IPS DF 6.9 (cell line): Measurements from ENCODE around the gene SMIM36.

Source experiments
- DNase-seq: peaks from one replicate; pipeline ENCODE4 v3.0.0-alpha.2; 2013; ENCODE audit warnings: low read depth, low spot score
- H3K27ac ChIP-seq: one replicate; pipeline ENCODE4 v1.5.1; 2013; ENCODE audit warnings: low read length, control low read depth
- H3K27me3 ChIP-seq: 2 replicates; pipeline ENCODE4 v1.6.1; 2013; ENCODE audit warnings: mild to moderate bottlenecking, low read length; ENCODE audit not compliant: control insufficient read depth, insufficient read depth
- H3K36me3 ChIP-seq: 2 replicates; pipeline ENCODE4 v1.6.1; 2013; ENCODE audit warnings: low read length; ENCODE audit not compliant: control insufficient read depth, insufficient read depth
- H3K4me1 ChIP-seq: 2 replicates; pipeline ENCODE4 v1.6.1; 2013; ENCODE audit warnings: low read length; ENCODE audit not compliant: control insufficient read depth, insufficient read depth
- H3K4me3 ChIP-seq: 2 replicates; pipeline ENCODE4 v1.5.1; 2013; ENCODE audit warnings: mild to moderate bottlenecking, low read length
- H3K9me3 ChIP-seq: 2 replicates; pipeline ENCODE4 v1.6.1; 2013; ENCODE audit warnings: low read length, inconsistent platforms; ENCODE audit not compliant: control insufficient read depth, insufficient read depth
- WGBS: extraction: QIAGEN DNeasy Blood & Tissue Kit; methylation state at CpG from one replicate; pipeline ENCODE4 v1.1.7; 2013; ENCODE audit warnings: mixed read lengths, missing lambda C conversion rate; ENCODE audit not compliant: insufficient read length, insufficient coverage; 5-methylcytosine and 5-hydroxymethylcytosine counted together

SMIM36 gene

DNA sequence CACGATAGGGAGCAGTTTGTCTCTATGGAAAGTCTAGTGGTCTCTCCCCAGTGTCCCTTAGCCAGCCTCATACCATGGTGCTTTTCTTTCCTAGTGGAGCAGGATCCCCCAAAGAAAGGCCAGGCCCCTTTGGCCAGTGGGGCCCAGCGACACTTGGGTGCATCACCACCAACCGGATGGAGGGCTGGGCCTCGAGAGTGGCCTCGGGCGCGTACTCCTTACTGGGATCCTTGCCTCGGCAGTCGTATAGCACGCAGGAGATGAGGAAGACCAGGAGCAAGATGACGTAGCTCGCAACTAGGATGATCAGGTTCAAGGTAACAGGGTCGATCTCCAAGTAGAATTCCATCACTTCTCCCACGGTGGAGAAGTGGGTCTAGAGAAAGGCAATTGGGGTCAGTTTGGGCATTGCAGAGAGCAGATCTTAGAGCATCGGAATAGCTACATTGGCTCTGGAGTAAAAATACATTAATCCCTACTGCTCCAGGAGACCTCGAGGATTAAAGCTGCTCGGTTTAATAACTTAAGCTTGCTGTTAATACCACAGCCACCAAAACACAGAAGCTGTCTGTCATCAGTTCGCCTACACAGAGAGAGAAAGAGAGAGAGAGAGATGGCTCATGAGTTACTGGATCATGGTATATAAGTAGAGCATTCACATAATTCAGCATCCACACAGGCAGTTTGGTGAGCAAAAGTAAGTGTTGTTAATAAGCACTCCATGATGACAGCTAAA, at the start of gene SMIM36:
SMIM36 (minus strand) TSS at position 467 of the 736 bp plus-strand sequence.
- Histone ChIP-seq H3K36me3 (no peaks in the 10 kb centered on the region), H3K4me1 (no peaks in the 10 kb centered on the region; the same call in 1 of the 2 replicates), H3K27ac (no peak within 1 kb of the TSS), H3K27me3 (no peaks in the 10 kb centered on the region), H3K9me3 (no peaks in the 10 kb centered on the region), H3K4me3 (no peak within 1 kb of the TSS)
- WGBS: no CpG with 5 or more reads among the region's 18 CpGs
- no peak for DNase-seq

DNA sequence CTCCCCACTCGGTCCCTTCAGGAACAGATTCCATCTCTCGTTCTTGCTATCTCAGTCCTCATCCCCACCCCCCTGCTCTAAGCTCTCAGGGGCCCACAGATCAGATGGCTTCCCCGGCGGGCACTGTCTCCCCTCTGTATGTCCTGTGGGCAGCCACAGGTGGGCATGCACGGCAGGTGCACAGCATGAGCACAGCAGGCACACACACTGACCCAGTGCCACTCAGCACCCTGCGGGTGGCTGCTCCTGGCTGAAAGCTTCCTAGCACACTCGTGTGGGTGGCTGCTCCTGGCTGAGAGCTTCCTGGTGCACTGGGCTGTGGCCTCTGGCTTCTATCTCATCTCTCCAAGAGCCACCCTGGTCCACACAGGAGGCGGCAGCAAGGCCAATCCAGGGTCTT, 44.5 kb upstream of the SMIM36 start:
- no peak for DNase-seq
- no peak overlapping the region for H3K27ac ChIP-seq
- H3K36me3 ChIP-seq: no peaks in the 10 kb centered on the region
- H3K27me3 ChIP-seq: no peaks in the 10 kb centered on the region
- no peak overlapping the region for H3K4me3 ChIP-seq
- H3K9me3 ChIP-seq: no peaks in the 10 kb centered on the region
- WGBS: no CpG with 5 or more reads among the region's 8 CpGs
- H3K4me1 ChIP-seq: no peaks in the 10 kb centered on the region

DNA sequence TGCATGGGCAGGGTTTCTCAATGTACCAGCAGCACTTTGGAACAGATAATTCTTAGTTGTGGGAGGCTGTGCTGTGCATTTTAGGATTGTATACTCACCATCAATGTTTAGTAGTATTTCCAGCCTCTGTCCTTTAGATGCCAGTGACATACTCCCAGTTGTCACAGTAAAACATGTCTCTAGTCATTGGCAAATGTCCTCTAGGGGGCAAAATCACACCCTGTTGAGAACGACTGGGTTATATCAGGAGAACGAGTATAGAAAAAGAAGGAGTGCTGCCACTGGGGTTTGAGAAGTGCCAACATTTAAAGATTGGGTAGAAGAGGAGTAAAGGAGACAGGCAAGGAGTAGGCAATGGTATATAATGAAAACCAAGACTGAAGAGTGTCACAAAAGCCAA, 37.9 kb upstream of the SMIM36 start:
- Histone ChIP-seq H3K36me3 (no peaks in the 10 kb centered on the region), H3K9me3 (no peaks in the 10 kb centered on the region), H3K27me3 (no peaks in the 10 kb centered on the region), H3K27ac (no peak overlapping the region), H3K4me1 (0 out of 2 replicates have a peak, but pooled peaks cover 1% of the 10 kb centered on the region), H3K4me3 (no peak overlapping the region)
- WGBS: no CpG with 5 or more reads among the region's 2 CpGs
- DNase-seq: peak; percentile 31

DNA sequence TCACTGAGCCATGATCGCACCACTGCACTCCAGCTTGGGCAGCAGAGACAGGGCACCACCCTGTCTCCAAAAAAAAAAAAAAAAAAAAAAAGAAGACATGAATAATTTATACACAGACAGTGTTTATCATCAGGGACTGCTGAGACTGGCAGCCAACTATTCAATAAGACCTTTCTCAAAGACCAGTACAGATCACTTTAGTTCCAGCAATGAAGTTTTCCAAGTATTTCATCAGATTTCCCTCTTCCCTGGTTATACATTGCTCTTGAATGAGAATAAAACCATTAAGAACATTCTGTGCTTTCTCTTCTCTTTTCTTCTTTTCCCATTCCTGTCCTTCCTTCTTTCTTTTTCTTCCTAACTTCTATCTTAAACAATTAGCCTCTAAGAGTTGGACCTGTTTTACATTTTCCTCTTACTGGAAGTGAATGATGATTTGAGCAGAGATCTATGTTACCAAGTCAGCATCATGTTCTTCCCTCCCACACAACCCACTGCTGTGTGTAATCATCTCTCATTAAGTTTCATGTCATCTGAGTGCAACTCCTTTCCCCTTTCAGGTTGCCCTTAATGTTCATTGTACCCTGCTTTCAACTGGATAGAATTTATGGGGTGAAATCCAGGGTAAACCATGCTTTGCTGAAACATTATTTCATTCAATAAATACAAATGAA, 35.9 kb upstream of the SMIM36 start:
- H3K4me3 ChIP-seq: no peak overlapping the region
- no CpG with 5 or more reads among the region's 1 CpG for WGBS
- no peaks in the 10 kb centered on the region for H3K27me3 ChIP-seq
- H3K9me3 ChIP-seq: no peaks in the 10 kb centered on the region
- 0 out of 2 replicates have a peak, but pooled peaks cover 1% of the 10 kb centered on the region for H3K4me1 ChIP-seq
- no peaks in the 10 kb centered on the region for H3K36me3 ChIP-seq
- no peak for DNase-seq
- H3K27ac ChIP-seq: no peak overlapping the region

DNA sequence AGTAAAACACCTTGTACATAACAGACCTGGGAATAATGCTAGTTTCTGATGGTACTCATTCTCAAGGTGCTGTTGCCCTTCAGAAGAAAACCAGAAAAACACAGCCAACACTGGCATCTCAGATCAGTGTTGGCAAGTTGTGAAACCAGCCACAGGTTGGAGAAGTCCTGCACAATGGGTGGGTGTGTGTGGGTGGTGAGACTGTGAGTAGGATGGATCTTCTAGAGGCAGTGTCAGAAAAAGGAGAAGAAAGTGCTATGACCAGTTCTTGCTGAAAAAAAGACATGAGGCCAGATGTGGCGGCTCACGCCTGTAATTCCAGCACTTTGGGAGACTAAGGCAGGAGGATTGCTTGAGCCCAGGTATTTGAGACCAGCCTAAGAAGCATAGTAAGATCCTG, 35.2 kb upstream of the SMIM36 start:
- no peak overlapping the region for H3K27ac ChIP-seq
- no peak overlapping the region for H3K4me3 ChIP-seq
- no peaks in the 10 kb centered on the region for H3K27me3 ChIP-seq
- WGBS: no CpG with 5 or more reads among the region's 2 CpGs
- no peaks in the 10 kb centered on the region for H3K9me3 ChIP-seq
- H3K36me3 ChIP-seq: no peaks in the 10 kb centered on the region
- H3K4me1 ChIP-seq: 0 out of 2 replicates have a peak, but pooled peaks cover 1% of the 10 kb centered on the region
- DNase-seq: no peak

DNA sequence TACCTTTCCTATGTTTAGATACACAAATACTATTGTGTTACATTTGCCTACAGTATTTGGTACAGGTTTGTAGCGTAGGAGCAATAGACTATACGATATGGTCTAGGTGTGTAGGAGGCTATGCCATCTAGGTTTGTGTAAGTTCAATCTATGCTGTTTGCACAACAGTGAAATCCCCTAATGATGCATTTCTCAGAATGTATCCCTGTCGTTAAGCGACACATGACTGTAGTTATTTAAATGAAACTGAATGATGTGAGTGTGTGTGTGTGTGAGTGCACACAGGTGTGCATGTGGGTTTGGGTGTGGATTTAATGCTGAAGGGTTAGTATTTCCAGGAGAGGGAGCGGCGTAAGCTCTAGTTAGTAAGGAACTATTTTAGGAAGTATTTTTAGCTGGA, 34.6 kb upstream of the SMIM36 start:
- WGBS: no CpG with 5 or more reads among the region's 6 CpGs
- H3K27ac ChIP-seq: no peak overlapping the region
- H3K27me3 ChIP-seq: no peaks in the 10 kb centered on the region
- no peaks in the 10 kb centered on the region for H3K36me3 ChIP-seq
- no peaks in the 10 kb centered on the region for H3K9me3 ChIP-seq
- H3K4me1 ChIP-seq: 0 out of 2 replicates have a peak, but pooled peaks cover 1% of the 10 kb centered on the region
- no peak overlapping the region for H3K4me3 ChIP-seq
- no peak for DNase-seq

DNA sequence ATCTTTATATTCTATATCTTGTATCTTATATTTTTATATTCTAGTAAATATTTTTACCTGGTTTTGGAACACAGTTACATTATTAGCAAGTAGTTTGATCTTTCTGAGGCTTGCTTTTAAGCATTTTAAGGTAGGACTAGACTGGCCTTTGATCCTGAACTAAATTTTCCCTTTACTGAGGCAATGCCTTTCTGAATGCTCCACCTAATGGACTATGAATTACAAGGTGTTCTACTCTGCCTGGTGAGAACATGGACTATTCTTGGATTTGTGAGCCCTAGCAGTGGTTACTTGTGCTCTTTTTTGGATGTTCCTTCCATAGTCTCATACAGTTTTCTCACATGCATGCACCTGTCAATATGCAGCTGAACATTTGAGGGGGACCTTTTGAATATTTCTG, 32.5 kb upstream of the SMIM36 start:
- Histone ChIP-seq H3K36me3 (no peaks in the 10 kb centered on the region), H3K4me3 (no peak overlapping the region), H3K27me3 (no peaks in the 10 kb centered on the region), H3K9me3 (no peaks in the 10 kb centered on the region), H3K27ac (no peak overlapping the region), H3K4me1 (no peaks in the 10 kb centered on the region)
- no peak for DNase-seq

DNA sequence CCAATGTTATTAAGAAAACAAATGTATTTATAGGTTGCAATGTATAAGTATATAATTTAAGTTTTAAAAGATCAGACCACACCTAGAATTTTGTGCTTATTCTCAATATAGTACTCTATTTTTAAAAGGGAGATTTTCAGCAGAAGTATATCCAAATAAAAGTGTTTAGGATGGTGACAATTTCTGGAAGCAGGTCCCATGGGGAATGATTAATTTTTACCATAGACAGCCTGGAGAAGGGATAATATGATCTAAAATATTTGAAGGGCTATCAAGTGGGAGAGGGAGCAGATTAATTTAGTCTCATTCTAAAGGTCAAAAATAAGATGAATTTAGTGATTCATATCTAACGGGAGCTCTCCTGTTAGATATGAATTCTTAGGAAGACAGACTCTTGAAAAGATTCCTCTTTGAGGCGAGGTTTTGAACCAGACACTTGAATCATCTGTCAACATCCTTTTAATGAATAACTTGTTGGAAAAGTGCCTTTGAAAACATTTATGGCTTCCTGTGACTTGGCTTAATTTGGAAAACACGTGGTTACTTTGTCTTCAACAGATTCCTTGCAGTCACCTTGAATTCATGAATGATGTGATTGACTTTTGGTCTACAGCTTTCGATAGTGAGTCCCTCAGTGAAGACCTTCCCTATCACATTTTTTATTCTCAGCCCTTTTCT, 29.3 kb upstream of the SMIM36 start:
- Histone ChIP-seq H3K4me3 (no peak overlapping the region), H3K36me3 (no peaks in the 10 kb centered on the region), H3K4me1 (no peaks in the 10 kb centered on the region), H3K9me3 (no peaks in the 10 kb centered on the region), H3K27ac (no peak overlapping the region), H3K27me3 (no peaks in the 10 kb centered on the region)
- no CpG with 5 or more reads among the region's 4 CpGs for WGBS
- DNase-seq: no peak

DNA sequence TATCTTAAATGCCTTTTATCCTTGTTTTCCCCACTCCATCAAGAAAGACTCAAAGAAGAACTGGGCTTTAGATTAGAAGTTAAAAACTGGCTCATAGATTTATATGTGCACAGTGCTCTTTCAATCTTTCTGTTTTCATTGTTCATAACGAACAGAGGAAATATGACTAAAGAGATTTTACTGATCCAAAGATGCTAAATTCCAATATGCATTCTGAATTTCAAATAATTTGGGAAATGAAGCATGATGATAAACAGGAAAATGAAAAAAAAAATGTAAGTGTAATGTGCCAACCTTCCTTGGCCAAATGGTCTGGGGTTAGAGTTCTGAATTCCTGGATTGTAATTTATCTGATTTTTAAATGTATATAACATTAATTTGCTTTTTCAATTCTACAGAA, 25.0 kb upstream of the SMIM36 start:
- Histone ChIP-seq H3K4me1 (no peaks in the 10 kb centered on the region), H3K4me3 (no peak overlapping the region)
- no CpG with 5 or more reads among the region's 1 CpG for WGBS

DNA sequence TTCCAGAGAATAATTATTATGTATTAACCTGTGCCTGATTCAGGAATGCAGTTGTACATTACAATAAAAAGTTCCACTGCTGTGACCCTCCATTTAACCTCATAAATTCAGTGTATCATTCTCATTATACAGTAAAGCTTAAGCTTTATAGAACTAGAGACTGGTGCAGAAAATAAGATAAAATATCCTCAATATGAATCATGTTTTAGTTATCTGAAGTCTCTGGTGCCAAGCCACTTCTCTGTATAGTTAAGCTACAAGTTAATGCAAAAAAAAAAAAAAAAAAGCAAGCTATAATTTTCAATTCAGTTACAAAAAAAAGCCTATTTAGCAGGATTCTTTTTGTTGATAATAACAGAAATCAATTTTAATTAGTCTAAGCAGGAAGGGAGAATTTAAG, 22.4 kb upstream of the SMIM36 start:
- Histone ChIP-seq H3K4me3 (no peak overlapping the region), H3K4me1 (no peaks in the 10 kb centered on the region), H3K36me3 (no peaks in the 10 kb centered on the region), H3K27ac (no peak overlapping the region), H3K9me3 (no peaks in the 10 kb centered on the region), H3K27me3 (no peaks in the 10 kb centered on the region)
- DNase-seq: no peak

More for the DNA sequence above, 25.0 kb upstream of the SMIM36 start:
- Histone ChIP-seq H3K36me3 (no peaks in the 10 kb centered on the region), H3K9me3 (no peaks in the 10 kb centered on the region), H3K27ac (no peak overlapping the region), H3K27me3 (no peaks in the 10 kb centered on the region)
- no peak for DNase-seq
